Measurements from ENCODE around the gene PARP14.

DNA sequence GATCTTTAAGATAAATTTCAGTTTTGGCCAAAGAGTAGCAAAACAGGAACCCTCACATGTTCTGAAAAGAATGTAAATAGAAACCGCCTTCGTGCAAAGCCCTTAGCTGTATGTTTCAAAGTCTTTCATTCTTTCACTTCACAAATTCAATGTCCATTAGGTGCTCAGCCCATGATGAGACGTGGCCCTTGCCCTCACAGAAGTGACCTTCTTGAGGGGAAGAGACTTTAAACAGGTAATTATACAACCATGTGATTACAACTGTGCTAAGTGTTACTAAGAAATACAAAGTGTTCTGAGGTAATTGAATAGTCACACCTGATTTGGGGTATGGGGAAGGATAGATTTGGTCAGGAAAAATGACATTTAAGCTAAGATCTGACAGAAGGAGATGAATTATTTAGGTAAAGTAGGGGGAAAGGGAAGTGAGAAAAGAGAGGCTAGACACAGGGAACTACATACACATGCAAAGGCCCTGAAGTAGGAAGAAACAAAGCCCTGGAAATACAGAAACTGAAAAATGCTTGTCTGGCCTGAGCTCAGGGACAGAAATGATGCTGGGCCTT, 93.4 kb downstream of the PARP14 start:
- TF ChIP-seq GABPA (IDR thresholded peaks at IDR 0.05; ENCODE audit: low read depth) (no peak), SIN3A (IDR thresholded peaks at IDR 0.05; ENCODE audit: low read depth, low read length) (no peak), YY1 (IDR thresholded peaks at IDR 0.05; ENCODE audit: low read depth, low read length) (no peak), CTCF (IDR thresholded peaks at IDR 0.05 in 2 of 3, conservative IDR thresholded peaks at IDR 0.05 in 1 of 3; ENCODE audit: control insufficient read depth in 2 of 3, extremely low read depth in 1 of 3, insufficient read depth in 1 of 3, low read depth in 3 of 3, low read length in 3 of 3) (no peak), ATF7 (IDR thresholded peaks at IDR 0.05; ENCODE audit: low read depth) (peak; percentile 71), EP300 (IDR thresholded peaks at IDR 0.05; ENCODE audit: borderline replicate concordance in 1 of 2, control insufficient read depth in 1 of 2, low read depth in 2 of 2, low read length in 2 of 2) (no peak; a peak in 1 of 4 replicates), CEBPB (IDR thresholded peaks at IDR 0.05; ENCODE audit: borderline replicate concordance in 1 of 2, low read depth in 2 of 2, low read length in 2 of 2) (no peak), SMC3 (IDR thresholded peaks at IDR 0.05; ENCODE audit: borderline replicate concordance, low read length) (no peak), RAD21 (IDR thresholded peaks at IDR 0.05; ENCODE audit: insufficient read depth, low read depth, low read length) (no peak), POLR2AphosphoS5 (IDR thresholded peaks at IDR 0.05; ENCODE audit: low read length) (no peak)

All from GM12878 (cell line).